Stimulated activated CD4-positive, alpha-beta T cell treated with anti-CD3 and anti-CD28 coated beads, Interleukin-15, amount 100 ng/mL, for 24 hours (primary cell): ENCODE data around the gene DCHS2.

ENCODE experiments used
- DNase-seq: peaks from one replicate; pipeline ENCODE4 v3.0.0-alpha.2; 2020

DCHS2 gene

DNA sequence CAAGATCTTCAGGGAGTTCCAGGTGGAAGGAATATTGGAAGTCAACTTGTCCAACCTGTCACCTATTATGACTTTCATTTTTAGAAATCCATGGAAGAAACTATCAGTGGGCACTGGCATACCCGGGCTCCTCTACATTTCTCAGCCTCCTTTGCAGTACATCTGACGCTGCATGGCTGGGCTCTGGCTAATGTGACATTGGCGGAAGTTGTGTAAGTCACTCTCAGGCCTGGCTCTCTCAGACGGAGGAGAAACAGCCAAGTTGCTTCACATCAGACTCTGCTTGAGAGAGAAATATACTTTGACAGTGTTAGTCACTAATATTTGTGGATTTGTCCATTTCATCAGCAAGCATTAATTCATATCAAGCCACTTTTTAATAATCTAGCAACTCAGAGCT, 4.5 kb downstream of the DCHS2 start:
- no peak for DNase-seq

DNA sequence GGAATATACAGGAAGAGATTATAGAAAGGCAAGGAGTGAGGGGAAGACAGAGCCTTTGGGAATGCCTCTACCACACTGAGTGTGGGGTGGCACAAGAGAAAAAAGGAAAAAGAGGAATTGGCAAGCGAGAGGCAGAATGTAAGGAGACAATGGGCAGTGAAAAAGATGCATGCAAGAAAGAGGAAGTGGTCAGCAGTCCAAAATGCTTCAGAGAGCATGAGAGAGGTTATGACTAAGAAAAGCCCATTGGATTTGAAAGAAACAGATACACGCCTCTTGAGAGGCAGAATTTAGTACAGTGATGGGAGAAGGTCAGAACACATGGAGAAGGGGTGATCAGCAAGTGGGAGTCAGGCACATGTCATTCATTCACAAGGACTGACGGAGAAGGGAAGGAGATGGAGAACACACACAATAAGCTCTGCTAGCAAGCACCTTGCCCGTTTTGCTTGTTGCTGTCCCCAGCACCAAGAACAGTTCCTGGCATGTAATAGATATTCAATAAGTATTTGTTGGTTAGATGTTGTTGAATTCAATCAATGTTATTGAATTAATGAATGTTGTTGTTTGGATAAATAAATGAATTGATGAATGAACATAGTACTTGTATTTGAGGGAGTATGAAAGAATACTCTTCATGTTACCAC, 6.3 kb downstream of the DCHS2 start:
- DNase-seq, result no peak

DNA sequence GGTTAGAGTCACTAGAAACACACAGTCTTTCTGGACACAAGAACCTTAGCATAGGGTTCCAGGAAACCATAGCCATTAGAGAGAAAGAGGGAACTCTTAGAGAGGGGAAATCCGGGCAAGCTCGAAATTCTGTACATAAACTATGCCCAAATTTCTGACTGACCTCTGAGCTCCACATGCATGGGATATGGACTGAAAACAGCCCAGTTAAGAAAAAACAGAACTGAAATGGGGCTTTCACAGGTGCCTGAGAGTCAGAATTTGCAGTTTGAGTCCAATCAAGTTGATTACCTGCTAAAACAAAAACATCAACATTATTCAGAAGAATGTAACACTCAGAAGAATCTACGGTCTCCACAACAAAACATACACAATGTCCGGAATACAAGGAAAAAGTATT, 13.1 kb downstream of the DCHS2 start:
- no peak for DNase-seq

DNA sequence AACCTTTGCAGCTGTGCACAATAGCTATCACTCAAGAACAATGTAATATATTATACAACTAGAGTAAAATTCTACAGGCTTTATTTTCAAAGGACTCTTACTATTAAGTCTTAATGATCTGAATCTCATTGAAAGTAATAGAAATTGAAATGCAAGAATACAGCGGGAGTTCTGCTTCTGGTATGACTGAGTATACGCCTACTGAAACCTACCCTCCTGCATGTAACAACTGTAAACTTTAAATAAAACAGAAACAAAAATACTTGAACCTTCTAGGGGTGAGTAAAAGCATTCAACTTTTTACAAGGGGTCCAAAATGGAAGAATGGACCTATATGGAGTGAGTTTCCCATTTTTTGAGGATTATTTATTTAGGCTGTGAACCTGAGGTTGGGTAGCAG, 13.5 kb downstream of the DCHS2 start:
- DNase-seq, result no peak

DNA sequence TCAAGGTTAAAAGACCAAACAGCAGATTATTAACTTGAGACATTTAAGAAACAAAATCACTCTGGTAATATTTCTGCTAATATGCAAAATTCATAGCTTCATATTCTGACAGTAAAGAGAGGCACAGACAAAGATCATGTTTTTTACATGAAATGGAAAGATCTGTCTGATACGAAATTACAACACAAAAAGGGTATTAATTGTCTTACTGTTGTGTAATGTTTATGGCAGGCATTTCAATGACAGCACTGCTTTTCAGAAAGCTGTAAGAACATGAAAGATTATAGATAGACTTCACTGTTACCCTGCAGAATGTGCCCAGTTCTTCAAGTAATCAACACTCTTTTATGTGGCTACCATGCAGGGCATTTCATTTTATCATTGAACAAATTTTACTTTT, 15.4 kb downstream of the DCHS2 start:
- DNase-seq, result no peak

DNA sequence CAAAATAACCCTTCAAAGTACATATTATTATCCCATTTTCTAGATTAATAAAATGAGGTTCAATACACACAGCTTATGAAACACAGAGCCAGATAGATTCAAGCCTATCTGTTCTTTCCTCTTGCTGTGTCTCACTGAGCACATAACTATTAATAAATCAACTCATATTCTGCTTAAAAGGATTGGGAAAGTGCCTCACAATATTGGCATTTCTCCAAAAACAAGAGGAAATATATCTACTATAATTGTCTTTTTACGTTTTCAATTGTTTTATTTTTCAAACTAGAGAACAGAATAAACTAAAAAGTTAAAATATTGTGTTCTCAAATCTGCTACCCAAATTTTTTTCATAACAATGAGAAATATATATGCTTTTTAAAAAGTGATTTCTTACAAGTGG, 15.8 kb downstream of the DCHS2 start:
- no peak for DNase-seq

DNA sequence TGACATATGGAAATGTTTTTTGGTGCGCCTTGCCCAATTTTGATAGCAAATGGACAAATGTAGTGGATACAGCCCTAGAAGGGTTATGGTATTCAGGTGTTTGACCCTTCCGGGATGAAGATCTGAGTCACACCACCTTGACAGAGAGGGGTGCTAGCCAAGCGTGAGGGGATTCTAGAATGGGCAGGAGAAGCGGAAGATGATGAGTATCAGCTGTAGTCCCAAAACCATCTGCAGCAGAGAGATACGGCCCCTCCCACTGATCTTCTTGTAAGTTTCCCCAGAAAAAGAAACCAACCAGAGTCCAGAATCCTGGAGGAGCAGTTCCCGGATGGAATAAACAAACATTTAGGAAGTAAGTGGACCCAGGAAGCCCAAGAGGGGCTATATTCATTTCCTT, 18.1 kb downstream of the DCHS2 start:
- DNase-seq, result no peak

DNA sequence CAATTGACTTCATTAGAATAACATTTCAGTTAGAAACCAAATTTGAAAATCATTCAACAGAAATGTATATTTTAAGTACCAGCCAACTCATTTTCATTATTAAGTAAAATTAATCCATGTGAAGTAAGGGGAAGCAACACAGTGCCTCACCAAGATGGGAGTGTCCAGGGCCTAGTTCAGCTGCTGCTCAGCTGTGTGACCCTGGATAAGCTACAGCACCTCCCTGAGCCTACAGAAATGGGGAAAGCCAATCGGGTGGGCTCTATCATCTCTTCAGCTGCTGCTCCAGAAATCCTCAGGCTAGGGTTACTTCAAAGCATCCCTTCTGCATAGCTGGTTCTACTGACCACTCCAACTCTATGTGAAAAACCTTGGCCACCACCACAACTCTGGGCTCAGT, 18.7 kb downstream of the DCHS2 start:
- no peak for DNase-seq

DNA sequence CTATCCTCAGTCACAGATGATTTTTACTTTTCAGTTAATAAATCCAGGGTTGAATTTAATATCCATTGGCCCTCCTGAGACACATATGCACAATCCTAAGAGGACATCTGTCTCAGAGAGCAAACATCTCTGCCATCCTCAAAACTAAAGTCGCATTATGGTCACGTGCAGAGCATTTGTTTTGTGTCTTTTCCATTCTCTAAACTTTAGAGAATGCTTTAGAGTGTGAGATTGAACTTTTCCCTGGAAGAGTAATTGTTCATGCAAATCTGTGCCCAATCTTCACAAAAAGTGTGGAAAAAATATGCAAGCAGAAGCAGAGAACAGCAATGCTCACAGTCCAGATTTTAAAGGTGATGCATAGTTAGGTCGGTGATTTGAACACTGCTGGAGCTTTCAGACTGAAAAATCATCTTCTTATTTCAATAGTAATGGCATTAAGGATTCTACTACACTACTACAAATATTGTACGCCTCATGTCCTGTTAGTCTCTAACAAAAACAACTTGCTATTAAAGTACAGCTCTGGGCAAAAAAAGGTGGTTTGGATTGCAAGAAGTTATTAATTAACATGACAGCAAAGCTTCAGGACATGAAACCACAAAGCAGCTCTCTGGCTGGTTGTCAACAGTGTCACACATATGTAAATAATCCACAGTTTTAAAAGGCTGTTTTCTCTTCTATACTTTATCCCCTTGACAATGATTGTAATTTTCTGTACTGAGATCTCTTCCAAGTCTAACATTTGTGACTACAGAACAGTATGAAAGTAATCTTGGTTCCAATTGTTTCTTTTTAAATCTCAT, 19.9 kb downstream of the DCHS2 start:
- DNase-seq, result no peak

DNA sequence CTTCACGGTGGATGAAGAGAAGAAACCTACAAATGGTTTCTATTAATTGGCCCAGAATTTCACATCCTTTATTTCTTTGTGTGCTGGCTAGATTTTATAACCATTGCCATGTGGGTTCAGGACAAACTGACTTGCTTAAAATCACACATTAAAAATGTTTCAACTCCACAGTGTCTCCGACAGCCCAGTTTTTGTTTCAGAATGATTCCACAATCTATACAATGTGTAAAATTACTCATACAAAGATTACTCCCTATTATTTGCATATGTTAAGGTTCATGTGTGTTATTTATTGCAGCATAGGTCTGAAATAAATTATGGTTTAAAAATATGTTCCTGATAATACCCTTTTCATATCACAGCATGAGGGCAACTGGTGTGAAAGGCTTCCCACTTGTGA, 20.6 kb downstream of the DCHS2 start:
- no peak for DNase-seq

DNA sequence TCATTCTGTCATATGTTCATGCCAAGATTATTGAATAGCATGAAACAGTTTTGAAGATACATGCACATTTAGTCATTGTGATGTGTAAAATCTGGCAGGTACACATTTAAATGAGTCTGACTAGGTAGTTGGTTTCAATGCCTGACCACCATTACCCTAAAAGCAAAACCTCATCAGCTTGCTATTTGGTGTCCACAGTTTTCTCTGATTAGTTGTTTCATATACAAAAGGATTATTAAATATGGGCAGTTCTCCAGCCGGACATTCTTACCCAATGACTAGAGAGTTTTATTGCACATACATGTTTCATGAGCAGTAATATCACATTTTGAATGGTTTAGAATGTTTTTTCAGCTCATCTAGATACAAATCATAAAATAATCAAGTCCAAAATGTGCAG, 23.7 kb downstream of the DCHS2 start:
- no peak for DNase-seq

DNA sequence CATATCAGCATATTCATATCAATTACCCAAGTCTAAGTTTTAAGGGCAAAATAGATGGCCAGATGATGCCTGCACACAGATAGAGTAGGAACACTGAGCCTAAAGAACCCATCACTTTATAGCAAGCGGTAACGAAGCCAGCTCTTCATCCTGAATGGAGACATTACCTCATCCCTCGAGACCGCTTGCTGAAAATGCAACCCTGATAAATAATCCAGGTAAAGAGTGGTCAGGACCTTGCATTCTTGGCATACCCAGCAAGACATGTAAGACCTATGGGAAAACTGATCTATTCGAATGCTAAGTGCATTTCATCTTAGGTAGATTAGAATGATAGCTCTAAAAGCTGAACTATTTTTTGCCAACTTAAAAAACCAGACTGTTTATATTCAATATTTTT, 25.3 kb downstream of the DCHS2 start:
- DNase-seq, result no peak

DNA sequence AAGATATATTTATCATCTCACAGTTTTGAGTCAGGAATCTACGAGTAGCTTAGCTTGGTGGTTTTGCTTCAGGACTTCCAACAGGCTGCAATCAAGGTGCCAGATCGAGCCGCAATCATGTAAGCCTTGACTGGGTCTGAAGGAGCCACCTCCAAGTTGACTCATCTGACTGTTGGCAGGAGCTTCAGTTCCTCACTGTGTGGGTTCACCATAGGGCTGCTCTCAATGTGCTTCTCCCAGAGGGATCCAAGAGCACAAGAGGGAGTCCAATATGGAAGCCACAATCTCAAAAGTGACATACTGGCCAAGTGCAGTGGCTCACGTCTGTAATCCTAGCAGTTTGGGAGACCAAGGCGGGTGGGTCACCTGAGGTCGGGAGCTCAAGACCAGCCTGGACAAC, 26.5 kb downstream of the DCHS2 start:
- no peak for DNase-seq

DNA sequence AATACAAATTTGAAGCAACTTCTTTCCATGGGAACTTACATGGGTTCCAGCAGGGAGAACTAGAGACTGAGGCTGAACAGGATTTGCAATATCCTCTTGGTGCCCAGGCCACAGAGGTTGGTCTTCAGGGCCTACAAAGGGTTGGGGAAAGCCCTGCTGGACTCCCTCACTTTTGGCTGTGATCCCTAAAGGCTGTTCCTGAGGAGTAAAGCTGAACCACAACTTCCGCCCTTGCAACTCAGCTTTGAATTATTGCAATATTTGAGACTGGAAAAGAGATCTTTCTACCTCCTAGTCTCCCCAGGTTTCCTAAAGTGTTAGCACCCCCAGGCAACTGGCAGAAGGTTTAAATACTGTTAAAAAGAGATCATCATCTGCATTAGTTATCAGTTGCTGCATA, 26.9 kb downstream of the DCHS2 start:
- DNase-seq, result no peak

DNA sequence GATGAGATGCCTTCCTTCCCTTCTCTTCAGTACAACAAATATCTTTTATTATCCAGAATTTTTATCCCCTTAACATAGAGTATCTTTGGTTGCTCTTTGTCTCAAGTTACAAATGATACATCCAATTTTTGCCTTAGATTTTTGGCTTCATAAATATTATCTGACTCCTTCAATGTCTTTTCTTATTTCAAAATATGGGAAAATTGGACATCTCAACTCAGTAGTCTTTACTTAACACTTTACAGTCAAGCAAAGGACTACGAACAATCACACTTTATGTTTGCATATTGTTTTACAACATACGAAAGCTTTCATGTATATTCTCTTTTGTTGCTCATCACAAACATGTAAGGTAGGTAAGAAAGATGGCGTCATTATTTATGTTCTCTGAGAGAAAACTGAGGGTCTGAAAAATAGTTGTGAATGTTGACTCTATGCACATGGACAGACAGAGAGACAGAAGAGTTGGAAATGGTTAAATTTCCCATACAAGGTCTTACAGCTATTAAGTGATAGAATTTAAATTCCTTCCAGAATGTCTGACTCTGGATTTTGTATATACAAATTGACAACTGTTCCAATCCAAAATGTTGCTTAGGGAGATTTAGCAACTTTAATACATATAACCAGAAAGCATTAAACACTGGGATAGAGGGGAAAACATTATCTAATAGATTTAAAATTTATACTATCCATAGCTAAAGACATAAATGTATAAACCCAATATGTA, 29.4 kb downstream of the DCHS2 start:
- no peak for DNase-seq

DNA sequence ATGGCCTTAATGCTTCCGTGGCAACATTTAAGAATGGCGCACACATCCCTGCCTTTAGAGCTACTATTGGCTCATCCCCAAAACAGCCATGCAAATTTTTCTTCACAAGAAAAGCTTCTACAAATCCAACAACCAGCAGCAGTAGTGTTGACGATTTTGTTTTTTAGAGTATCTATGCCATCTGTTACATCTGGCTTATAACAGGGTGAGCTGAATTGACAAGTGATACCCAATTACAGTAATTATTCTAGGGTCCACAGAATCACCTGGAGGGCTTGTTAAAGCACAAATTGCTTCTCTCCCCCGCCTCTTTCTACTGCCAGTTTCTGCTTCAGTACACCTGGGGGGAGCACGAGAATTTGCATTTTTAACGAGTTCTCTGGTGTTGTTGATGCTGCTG, 34.1 kb downstream of the DCHS2 start:
- DNase-seq, result no peak

DNA sequence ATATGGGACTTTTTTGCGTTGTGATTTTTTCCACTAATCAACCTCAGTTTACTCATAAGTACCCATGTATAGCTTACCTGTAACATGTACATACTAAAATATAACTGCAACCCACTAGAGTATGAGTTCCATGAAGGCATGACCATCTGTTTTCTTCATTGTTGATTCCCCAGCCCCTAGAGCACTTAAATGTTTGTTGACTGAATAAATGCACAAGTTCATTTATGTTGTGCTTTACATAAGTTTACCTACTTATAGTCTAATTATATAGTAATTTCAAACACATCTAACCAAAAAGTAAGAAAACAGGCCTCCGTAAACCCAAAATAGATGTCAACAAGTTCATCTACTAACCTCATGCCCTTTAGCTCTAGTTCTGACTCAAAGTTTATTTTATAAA, 34.7 kb downstream of the DCHS2 start:
- no peak for DNase-seq

DNA sequence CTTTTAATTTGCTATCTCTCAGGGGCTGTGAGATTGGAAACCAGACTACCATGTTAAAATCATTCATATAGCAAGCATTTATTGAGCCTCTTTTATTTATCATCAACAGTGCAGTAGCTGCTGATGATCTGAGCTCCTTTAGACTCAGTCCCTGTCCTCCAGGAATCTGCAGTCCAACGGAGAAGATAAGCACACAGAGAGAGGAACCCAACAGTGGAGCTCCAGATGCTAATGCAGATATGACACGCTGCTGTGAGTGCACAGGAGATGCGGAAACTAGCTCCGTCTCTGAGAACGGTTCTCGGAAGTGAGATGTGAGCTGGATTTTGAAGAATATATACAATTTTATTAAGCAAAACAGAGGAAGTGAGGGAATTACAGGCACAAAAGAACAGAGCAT, 35.4 kb downstream of the DCHS2 start:
- DNase-seq, result no peak

DNA sequence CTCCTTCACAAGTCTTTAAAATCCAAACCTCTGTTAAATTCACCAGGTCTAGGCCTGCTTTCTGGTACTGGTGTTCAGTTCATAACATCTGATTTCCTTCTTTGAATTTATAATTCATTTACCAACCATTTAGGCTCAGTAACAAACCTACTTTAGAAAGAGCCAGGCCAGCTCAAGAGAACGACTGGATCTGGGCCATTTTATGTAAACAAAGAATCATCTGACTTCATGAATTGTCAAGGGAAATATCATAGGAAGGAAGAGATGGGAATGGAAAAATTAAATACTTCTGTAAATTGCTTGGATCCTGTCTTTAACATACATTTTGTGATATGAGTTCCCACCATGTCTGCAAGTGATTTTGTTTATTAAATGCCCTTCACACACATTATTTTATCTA, 36.5 kb downstream of the DCHS2 start:
- DNase-seq, result no peak

DNA sequence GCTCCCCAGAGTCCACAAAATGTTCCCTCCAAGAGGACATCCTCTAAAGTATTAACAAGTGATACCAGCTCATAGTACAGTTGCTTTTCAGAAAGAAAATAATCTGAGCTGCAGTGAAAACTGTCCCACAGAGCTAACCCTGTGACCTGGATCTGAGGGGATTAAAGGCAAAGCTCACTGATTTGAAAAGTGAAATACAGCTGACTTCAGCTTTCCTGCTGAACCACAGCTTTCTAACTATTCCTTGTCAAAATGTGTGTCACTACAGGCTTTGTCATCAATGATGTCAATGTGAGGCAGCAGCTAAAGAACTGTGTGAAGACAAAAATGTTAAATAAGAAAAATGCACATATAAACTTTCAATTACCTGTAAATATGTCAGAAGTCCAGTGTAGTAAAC, 36.9 kb downstream of the DCHS2 start:
- DNase-seq, result no peak

DNA sequence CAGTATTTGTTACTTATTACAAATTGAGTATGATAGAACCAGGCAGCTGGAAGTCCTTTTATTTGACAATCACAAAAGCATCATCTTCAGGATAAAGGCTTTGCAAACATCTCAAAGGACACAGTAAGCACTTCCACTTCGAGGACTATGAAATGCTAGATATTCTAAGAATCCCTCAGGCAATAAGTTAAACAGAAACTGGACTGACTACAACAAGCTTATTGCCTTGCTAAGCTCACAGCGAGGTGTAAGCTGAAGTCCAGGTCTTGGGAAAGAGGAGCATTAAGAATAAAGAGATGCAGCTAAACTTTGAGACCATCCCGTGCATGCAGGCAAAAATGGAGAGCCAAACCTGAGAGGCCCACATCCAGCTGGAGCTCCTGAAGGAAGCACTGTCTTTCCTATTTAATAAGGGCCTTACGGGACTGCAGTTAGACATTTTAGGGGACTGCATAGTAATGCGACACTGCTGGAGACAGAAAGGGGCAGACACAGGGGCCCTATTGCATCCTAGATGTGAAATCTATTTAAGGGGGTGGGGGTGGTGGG, 38.7 kb downstream of the DCHS2 start:
- no peak for DNase-seq

DNA sequence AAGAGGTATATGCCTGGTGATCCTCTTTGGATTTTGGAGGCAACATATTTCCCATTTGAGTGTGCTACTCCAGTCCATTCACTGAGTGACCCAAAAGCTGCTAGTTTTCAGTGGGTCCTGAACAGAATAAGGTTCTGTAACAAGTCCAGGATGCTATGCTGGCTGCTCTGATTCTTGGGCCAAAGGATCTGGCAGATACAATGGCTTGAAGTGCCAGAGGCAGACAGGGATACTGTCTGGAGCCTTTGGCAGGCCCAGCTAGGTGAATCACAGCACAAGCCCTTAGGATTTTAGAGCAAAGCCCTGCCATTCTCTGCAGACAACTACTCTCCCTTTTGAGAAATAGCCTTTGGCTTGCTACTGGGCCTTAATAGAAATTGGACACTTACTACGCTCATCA, 40.6 kb downstream of the DCHS2 start:
- DNase-seq, result no peak

DNA sequence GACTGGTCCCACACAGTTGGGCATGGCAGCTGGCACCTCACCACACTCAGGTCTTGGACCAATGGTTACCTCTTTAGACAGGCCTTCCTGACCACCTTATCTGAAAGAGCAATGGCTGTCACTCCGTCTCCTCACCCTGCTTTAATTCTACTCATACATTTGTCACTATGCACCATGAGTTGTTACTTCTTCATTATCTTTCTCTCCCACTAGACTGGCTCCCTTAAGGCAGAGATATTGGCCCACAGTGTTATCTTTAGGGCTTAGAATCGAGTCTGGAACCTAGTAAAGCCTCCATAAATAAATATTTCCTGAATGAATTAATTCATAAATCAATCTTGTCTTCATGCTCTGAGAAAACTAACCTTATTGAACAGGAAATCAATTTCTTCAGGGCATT, 46.6 kb downstream of the DCHS2 start:
- no peak for DNase-seq

DNA sequence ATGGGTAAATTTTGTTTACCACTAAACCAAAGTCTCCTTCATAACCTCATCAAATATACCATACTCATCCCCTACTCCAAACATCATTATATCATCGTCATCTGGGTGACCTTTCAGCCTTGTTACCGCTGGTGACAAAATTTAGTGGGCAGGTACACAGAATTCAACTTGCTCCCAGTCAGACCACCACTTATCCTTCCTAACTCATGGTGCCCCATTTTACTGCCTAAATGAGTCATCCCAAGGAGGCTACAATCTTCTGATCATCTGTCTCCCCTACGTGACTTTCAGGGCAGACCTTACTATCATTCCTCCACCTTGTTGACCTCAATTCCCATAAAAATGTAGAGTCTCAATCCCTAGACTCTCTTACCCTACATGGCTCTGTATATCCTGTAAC, 49.6 kb downstream of the DCHS2 start:
- DNase-seq, result no peak
